Left cardiac atrium (tissue), 4 donors: ENCODE data around the gene CAPN1. TPM values are rescaled to one million over a fixed set of nuclear protein-coding genes. Genes with fewer than 3 reads are reported as not detected.
"Not testable (repeated sequence)": the region's sequence is repeated elsewhere in the genome, so short reads cannot be mapped to it uniquely, and the experiment has no call there.

ENCODE experiments used
- ATAC-seq, 2 donors: fragments of 200-7000 bp; cut with Tn5 transposase; one replicate each; pipeline ENCODE4 v1.9.1; 2020; ENCODE audit warnings: mild to moderate bottlenecking in 2 of 2, moderate library complexity in 2 of 2
- DNase-seq: peaks from one replicate; pipeline ENCODE4 v3.0.0-alpha.2; 2020
- intact Hi-C, 2 donors: fragments of 100-400 bp; cut with DNase I; formaldehyde crosslinking; loops; one replicate each; pipeline versions ENCODE4 v1.14.1 to v1.15.1; 2022 to 2023
- long read RNA-seq: library from polyadenylated mRNA; unstranded; transcript quantifications from one replicate; pipeline ENCODE4 v2.0.0, GENCODE V29; 2021
- total RNA-seq, 2 donors: library from RNA; stranded (reverse); fragmentation: NEBNext Ultra II Directional; extraction: Animal tissue kit (Norgen Biotek cat#: 25700); gene quantifications; one replicate each; pipeline ENCODE4 v1.2.1, GENCODE V29; 2021
- donor health status: DM: no; HTN: yes; CAD: no.
- donor health status: DM: no; HTN: yes; CAD: no; lungs with severe emphysema.
- donor health status: DM: yes; HTN: yes; CAD: no.
- donor health status: Dilated cardiomyopathy.

The CAPN1 gene
- total RNA-seq, result 10 to 100 TPM; 86.9 to 92.4 TPM
- long read RNA-seq, partial matches to known transcripts, result 25 of 190 reads
- long read RNA-seq, other reads (novel, unspliced or antisense), result 165 of 190 reads

DNA sequence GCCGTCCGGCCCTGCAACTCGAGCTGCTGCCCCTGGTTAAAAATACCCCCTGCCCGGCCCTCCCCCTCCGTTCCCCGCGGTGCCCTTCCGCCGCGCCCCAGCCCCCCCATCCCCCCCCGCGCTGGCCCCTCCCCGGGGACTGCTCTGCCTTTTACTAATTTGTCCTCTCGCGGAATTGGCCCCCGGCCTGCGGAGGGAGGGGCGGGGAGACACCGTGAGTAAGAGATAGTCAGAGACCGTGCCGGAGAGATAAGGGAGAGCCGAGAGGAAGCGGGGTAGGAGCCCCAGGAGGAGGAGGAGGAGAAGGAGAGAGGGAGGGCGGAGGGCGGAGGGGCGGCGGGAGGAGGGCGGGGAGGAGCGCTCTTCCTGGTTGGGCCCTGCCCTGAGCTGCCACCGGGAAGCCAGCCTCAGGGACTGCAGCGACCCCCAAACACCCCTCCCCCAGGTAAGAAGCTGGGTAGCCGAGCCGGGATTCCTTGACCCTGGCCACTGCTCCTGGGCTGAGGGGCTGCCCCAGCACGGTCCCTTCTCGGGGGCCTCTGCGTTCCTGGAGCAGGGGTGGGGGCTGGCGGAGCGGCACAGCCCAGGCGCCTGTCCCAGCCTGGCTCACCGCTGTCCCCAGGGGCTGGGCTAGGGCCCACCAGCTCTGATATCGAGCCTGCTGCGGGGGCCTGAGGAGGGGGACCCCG, at the start of gene CAPN1:
CAPN1 (plus strand) TSS at position 360 of the 689 bp plus-strand sequence. CDS start 774 bp downstream, outside the sequence.
- ATAC-seq (peak; percentile 85 to 92), DNase-seq (peak; percentile 91)
- intact Hi-C loops, result loop anchor here in 1 of 2 donors (5.0 kb wide), 1 partner anchor 59 kb away; the partner anchor contains the start of genes FAU and MRPL49

DNA sequence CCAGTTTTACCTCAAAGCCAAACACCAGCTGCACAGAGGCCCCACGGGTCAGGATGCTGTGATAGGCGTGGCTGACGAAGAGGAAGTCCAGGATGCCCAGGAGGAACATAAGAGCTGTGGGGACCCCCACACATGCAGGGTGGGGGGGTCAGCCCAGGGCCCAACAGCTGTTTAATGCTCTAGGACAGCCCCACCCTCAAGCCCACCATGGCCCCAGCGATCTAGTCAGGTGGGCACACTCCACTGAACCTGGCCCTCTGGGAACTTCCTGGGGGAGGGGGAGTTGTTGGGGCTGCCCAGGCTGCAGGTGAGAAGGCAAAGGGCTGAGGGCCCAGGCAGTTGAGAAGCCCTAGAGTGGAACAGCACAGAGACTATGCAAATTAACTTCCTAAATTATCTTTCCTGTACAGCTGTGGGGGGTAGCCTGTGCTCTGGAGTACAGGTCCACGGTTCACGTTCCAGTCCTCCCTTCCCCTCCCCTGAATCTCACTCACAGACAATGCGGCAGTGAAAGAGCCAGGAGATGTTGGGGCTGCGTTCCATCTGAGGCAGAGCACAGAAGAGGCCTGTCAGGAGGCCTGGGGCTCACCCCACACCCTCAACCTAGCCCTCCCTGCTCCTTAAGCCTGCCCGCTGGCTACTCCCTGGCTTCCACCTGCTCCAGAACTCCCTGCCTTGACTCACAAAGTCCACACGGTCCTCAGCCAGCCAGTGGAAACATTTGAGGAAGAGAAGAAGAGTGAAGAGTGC, 49.3 kb upstream of the CAPN1 start:
- ATAC-seq (no peak), DNase-seq (no peak)
- intact Hi-C loops, result no loop called here

DNA sequence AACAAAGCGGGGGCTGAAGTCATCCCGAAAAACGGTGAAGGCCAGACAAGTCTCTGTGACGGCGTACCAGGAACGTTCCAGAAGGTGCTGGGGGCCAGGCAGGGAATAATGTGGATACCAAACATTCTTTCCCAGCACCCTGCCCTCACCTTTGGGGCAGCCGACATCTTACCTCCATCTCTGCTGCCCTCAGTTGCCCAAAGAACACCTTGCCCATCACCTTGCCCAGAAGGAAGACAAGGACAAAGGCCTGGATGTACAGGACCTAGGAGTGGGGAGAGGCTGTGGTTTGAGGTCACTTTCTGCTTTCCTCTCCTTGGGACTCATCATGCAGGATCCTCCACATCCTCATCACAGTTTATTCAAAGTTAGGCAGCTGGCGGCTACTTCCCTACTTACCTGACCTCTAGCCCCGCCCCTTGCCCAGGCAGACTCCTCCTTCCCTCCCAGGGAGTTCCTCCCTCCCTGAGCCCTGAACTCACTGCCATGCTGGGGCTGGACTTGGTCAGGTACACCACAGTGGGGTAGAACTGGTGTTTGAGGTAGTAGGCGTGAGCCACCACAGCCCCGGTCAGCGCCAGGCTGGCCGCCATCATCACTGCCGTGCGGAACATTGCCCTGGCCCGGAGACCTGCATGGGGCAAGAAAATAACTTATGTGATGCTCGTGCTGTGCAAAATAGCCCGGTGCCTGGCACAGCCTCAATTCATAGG, 48.6 kb upstream of the CAPN1 start:
- intact Hi-C loops, result no loop called here
- ATAC-seq, result peak in 1 of 2 donors; percentile 7
- peak; percentile 46 for DNase-seq

DNA sequence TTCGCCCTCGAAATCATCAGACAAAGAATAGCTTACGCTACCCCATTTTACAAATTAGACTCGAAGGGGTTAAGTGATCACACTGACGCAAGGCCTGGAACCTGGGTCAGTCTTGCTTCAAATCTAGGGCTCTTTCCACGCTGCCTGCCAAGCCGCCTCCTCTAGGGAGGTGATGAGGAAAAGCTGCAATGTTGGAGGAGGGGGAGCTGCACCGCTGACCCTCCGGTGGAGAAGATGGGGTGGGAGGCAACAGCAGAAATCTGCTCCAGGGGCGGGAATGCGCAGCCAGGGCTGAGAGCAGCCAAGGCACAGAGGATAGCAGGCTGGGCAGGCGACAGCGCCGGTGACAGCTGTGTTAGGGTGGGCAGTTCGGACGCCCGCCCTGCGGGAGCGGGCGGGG, 48.0 kb upstream of the CAPN1 start:
- intact Hi-C loops, result no loop called here
- peak; percentile 2 to 40 for ATAC-seq
- DNase-seq, result no peak

DNA sequence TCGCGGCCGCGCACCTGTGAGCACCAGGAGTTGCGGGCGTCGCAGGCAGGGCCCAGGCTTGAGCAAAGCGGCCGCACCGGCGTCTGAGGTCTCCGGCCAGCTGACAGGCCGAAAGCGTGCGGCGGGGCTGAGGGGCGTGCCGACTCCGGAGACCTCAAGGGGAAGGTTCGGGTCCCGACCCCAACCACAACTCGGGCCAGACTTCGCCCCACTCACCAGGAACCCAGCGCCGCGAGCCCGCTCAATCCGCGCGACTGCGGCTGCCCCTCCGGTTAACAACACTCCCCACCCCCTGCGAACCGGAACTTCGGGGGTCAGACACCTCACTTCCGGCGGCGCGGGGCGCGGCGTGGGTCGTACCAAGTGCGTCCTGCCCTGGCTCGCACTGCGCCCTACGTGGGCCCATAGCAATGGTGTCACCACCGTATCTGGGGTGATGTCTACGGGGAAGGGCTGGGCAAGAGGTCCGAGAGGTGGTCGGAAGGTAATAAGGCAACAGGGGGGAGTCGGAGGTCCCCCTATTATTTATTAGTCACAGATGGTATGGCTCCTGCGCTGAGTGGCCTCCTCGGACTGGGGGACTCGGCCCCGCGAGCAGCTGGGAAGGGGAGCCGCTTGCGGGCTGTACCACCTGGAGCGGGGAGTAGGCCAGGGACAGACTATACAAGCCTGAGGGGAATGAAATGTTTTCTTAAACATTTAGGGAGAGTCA, 47.3 kb upstream of the CAPN1 start, which contains the start of gene SYVN1:
SYVN1 (minus strand) TSS at position 280 of the 712 bp plus-strand sequence. CDS start 918 bp downstream, outside the sequence.
- ATAC-seq, result peak; percentile 92 to 95
- intact Hi-C loops, result no loop called here
- peak; percentile 93 for DNase-seq

- ATAC-seq (peak; percentile 84 to 91), DNase-seq (peak; percentile 90)
- intact Hi-C loops, result no loop called here
Measured at GRCh38 chr11:65134952-65135632, 46.6 kb upstream of the CAPN1 start.

GRCh38 chr11:65135633-65136145, 46.0 kb upstream of the CAPN1 start:
- no peak for DNase-seq
- intact Hi-C loops, result no loop called here
- ATAC-seq, result no peak

- DNase-seq (no peak), ATAC-seq (no peak)
- intact Hi-C loops, result no loop called here
Measured at GRCh38 chr11:65136515-65137096, 45.1 kb upstream of the CAPN1 start.

- intact Hi-C loops, result loop anchor here in 1 of 2 donors (5.0 kb wide), 1 partner anchor 35 kb away; no protein-coding TSS in a partner anchor
- ATAC-seq (no peak), DNase-seq (no peak)
Measured at GRCh38 chr11:65141896-65142494, 39.7 kb upstream of the CAPN1 start.

DNA sequence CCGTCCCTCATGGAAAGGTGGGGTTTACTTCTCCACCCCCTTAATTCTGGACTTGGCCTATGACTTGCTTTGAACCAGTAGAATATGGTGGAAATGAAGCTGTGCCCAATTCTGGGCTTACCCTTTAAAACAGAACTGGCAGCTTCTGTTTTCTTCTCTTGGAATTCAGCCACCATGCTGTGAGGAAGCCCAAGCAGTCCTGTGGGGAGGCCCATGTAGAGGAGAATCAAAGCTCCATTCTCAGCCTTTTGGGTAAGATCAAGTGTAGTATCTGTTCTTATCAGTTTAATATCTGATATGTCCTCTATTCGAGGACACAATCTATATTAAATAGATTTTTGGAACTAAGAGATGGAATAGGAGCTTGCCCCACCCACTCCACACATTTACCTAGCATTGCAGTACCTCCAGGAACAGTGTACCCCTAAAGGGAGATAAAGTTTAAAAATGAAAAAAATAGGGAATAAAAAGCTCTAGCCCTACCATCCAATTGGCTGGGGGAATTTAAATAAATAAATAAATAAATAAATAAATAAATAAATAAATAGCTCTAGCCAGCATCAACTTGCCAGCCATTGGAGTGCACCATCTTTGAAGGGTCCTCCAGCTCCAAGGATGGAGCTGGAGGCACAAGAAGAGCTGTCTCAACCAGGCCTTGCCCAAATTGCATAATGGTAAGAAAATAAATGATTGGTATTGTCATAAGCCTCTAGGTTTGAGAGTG, 34.2 kb upstream of the CAPN1 start:
- intact Hi-C loops, result no loop called here
- ATAC-seq (no peak), DNase-seq (no peak)

- intact Hi-C loops, result no loop called here
- DNase-seq, result no peak
- ATAC-seq, result no peak
Measured at GRCh38 chr11:65148657-65149056, 33.1 kb upstream of the CAPN1 start.

DNA sequence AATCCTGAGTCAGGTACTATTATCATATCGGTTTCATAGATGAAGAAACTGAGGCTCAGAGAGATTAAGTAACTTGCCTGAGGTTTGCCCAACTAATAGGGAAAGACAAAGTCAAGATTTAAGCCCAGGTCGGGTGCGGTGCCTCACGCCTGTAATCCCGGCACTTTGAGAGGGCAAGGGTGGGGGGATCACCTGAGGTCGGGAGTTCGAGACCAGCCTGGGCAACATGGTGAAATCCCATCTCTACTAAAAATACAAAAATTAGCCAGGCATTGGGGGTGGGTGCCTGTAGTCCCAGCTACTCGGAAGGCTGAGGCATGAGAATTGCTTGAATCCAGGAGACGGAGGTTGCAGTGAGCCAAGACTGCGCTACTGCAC, 31.6 kb upstream of the CAPN1 start:
- ATAC-seq, DNase-seq, intact Hi-C loops: not testable (repeated sequence)

DNA sequence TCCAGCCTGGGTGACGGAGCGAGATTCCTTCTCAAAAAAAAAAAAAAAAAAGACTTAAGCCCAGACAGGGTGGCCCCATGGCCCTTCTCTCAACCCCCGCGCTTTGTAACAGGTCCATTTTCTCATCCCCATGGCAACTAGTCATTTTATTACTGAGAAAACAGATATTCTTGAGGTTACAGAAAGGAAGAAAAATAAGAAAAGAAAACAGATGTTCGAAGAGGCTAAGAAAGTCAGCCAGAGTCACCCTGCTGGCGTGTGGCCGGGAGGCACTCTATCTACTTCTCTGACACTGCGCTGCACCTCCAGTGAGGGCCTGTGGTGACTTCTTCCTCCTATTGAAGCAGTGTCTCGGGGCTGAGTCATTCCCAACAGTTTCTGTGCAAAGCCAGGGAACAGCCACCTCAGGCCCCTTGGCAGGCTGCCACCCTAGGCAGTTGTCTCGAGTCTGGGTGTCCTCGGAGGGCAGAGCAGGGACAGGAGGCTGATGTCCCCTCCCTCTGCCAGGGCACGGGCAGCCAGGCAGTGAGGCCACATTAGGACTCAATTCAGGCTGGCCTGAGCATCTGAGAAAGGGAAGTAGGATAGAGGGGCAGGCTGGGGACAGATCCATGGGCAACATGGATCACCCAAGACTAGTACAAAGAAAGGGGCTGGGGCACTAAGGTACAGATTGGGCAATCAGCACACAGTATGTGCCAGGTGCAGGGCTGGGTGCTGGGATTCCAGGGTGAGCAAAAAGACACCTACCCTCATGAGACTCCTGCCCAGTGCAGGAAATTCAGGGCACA, 31.0 kb upstream of the CAPN1 start:
- peak; percentile 89 for DNase-seq
- peak; percentile 92 to 97 for ATAC-seq

DNA sequence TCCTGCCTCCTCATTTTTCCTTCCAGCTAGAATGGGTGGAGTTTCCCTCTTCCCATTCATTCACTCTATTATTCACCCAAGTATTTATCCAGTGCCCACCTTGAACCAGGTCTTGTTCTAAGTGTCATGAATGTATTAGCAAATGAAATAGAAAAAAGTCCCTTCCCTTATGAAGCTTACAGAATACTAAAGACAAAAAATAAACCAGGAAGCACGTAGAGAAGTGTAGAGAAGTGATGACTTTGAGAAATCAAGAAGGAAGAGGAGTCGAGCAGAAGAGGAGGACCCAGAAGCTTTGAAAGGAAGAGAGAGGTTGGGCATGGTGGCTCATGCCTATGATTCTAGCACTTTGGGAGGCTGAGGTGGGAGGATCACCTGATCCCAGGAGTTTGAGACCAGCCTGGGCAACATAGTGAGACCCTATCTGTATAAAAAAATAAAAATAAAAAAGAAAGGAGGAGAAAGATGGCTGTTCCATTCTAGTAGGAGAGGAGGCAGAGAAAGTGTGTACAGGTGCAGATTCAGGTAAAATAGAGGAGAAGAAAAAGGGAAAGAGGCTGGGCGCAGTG, 30.3 kb upstream of the CAPN1 start:
- no peak for ATAC-seq
- intact Hi-C loops, result no loop called here
- no peak for DNase-seq

More for the DNA sequence above, 31.0 kb upstream of the CAPN1 start:
- intact Hi-C loops, result no loop called here

DNA sequence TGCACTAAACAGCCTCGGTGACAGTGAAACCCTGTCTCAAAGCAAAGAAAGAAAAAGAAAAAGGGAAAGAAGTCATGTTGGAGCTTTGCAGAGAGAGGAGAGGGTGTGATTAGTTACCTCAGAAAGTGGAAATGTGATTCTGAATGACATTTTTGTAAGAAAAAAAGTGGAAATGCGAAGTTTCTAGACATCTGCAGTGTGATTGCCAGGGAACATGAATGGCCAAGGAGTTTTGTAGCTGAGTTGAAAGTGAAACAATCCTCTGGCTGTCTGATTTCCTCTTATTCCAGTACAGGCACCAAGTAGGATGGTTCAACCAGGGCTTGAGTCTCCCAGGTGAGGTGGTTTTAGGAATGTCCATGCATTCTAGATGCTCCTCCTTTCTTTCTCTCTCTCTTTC, 29.6 kb upstream of the CAPN1 start:
- intact Hi-C loops, result no loop called here
- DNase-seq (no peak), ATAC-seq (no peak)

- DNase-seq, result no peak
- ATAC-seq, result no peak
- intact Hi-C loops, result no loop called here
Measured at GRCh38 chr11:65156256-65156655, 25.5 kb upstream of the CAPN1 start.
